GM19463 (cell line): ENCODE data around the gene FAM13A.

Source experiments
- ATAC-seq: cut with Tn5 transposase; IDR thresholded peaks from one replicate; pipeline ENCODE4 v1.9.1; 2021; ENCODE audit warnings: mild to moderate bottlenecking, moderate library complexity; ENCODE audit not compliant: unreplicated experiment

Gene FAM13A

DNA sequence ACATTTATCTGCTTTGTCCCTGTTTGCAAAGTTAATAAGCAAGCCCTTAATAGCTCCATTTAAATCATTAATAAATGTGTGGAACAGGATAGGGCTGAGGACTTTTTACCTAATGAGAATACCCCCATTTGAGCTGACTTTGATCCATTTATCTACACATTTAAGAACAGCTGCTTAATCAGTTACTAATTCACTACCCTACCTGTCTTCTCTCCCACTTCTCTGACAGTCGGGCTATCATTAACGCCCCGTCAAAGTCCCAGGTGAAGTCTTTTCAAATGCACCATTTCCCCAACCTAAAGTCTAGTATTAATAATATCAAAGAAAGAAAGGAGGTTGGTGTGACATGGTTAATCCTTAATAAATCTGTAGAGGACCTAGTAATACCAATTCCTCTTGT, 302.2 kb downstream of the FAM13A start:
- ATAC-seq: no peak

DNA sequence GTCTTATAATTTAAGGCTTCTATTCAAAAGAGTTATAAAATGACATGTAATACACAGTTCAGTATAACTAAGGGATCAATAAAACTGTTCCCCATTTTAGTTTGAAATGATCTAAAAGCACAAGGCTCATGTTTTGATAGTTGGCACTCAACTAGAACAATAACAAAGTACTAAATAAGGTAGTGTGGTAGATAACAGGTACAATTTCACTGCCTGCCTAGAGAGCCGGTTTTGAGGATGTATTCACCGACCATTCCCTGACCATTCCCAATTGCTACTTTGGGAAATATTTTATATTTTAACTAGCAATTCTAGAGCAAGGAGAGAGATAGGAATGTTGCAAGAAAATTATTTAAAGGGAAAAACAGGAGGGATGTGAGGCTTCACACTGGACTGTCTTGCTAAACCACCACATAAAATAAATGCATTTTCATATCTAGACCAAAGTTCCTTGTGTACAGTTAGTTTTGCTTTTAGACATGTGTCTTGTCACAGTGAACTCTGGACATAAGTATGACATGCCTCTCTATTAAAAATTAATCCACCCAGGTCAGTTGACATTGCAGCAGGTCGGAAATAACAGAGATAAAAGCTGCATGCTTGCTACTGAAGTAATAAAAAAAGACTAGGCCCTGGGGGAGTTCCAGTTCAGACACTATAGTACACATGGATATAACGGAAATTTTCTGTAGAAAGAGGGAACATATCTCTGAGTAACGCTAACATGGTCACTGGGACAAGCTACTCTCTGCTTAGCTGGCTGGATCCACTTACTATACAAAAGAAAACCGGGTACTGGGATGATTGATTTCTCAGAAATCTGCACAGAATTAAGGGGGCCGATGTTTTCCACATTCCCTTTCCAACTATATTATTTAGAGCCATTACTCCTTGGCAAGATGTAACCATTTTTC, 303.1 kb downstream of the FAM13A start:
- ATAC-seq: peak; percentile 70

GRCh38 chr4:88752754-88753153, 304.2 kb downstream of the FAM13A start:
- no peak for ATAC-seq

GRCh38 chr4:88752076-88752463, 304.9 kb downstream of the FAM13A start:
- peak; percentile 41 for ATAC-seq

- no peak for ATAC-seq
These were observed 305.5 kb downstream of the FAM13A start for GRCh38 chr4:88751258-88752075.

DNA sequence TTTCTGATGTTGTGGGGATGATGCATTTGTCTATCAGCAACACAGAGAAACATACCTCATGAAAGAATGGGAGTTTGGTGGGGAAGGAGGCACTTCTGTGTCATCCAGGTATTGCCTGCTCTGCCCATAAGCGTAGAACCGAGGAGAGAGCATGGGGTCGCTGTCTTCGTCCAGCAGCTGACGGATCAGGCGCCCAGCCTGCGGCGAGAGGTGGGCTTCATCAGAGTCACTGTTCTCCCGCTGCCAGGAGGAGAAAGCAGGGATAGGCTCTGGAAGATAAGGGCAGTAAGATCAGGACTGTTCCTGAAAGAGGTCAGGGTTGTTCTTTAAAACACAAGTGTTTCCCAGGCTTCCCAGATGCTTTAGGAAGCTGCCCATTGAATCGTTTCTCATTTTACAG, 306.6 kb downstream of the FAM13A start:
- ATAC-seq: no peak

DNA sequence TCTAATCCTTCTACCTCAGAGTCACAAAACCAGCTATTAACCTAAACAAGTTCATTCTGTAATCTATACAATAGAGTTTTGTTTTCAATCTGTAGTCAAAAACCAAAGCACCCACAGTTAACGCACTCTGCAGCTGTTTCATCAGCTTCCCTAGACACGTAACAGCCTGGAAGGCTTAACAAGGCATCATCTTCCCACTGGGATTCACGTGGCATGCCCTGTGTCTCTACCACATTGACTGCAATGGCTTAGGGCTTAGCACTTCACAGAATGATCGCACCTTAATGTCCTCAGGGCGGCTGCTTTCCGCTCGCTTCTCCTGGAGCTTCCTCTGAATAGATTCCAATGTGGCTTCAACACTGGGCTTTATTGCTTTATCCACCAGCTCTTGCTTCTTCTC, 309.6 kb downstream of the FAM13A start:
- ATAC-seq: no peak

DNA sequence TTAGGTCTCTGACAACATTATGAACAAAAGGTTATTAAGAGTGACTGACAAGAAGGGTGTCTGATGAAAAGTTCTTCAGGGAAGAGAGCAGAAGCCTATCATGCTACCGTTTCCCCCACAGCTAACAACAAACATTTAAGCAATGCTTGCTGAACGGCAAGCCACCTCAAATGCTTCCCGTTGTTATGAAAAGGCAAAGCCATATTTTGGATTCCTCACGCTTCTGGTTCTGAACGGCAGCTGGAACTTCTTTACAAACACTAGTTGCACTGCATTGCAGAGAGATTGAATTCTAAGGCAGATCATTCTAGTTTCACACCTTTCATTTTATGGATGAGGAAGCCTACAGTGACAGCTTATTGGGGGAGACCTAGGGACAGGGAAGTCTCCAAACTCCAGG, 310.8 kb downstream of the FAM13A start:
- ATAC-seq: no peak

- ATAC-seq: no peak
These were observed 311.3 kb downstream of the FAM13A start for GRCh38 chr4:88745581-88746163.

GRCh38 chr4:88745175-88745574, 311.8 kb downstream of the FAM13A start:
- no peak for ATAC-seq

GRCh38 chr4:88744609-88745008, 312.4 kb downstream of the FAM13A start:
- ATAC-seq: no peak

- ATAC-seq: no peak
These were observed 313.3 kb downstream of the FAM13A start for GRCh38 chr4:88743696-88744095.

GRCh38 chr4:88742561-88742960, 314.4 kb downstream of the FAM13A start:
- no peak for ATAC-seq

DNA sequence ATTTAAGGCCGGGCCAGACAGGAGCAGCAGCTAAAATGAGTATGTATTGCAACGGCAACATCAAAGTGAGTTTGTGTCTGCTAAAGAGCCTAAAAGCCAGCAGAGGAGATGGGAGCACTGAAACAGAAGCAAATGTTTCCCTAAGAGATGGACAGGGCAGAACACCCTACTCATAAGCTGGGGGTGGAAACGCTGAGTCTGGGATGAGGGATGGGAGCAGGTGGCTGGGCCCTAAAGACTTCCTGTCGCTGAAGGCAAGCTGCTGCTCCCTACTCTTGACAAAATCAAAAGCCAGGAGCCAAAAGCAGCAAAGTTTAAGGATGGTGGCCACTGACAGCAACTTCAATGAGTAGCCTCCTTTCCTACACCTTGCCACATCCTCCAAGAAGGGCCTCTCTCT, 318.8 kb downstream of the FAM13A start:
- ATAC-seq: no peak

DNA sequence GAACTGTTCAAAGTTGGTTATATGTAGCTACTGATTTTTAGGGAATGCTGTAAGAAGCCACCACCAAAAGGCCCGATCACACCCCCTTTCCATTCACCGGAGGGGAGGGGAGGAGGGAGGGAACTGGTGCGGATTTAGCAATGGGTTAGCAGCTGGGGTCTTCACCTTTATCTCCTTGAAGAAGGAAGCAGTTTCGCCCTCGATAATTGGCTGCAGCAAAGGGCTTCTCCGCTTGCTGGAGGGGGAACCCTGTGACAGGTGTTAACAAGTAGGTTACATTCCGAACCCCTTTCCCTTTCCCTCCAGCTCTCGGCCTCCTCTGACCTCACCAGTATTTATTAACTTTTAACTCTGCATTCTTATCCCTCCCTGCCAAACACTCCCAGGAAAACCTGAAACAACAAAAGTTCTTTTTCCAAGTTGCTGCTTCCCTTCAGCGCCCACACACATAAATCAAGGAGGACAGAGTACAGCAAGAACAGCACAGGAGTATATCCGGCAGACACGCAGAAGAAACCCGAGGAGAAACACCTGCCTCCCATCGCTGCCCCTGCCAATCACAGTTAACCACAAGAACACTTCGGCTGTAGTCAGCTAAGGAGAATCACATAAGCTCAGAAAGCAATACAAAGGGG, 319.6 kb downstream of the FAM13A start:
- peak; percentile 98 for ATAC-seq

- no peak for ATAC-seq
These were observed 320.7 kb downstream of the FAM13A start for GRCh38 chr4:88736264-88736663.

DNA sequence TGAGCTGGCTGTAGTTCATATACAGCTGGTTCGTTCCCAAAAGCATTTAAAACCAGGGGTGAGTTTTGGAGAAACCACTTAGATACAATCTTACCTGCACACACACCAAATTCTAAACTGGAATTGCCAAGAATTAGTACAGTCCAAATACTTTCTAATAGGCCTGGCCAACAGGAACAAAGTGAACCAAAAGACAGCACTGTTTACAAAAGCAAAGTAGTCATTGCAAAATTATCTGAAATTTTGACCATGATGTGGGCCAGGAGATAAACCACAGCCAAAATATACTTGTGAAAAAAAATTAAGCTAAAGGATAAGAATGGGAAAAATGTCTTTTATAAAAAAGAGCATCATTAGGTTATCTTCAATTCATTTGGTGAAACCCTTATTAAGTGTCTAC, 321.4 kb downstream of the FAM13A start:
- no peak for ATAC-seq

- ATAC-seq: no peak
These were observed 322.5 kb downstream of the FAM13A start for GRCh38 chr4:88734403-88734949.

GRCh38 chr4:88732714-88733368, 324.1 kb downstream of the FAM13A start:
- ATAC-seq: no peak

DNA sequence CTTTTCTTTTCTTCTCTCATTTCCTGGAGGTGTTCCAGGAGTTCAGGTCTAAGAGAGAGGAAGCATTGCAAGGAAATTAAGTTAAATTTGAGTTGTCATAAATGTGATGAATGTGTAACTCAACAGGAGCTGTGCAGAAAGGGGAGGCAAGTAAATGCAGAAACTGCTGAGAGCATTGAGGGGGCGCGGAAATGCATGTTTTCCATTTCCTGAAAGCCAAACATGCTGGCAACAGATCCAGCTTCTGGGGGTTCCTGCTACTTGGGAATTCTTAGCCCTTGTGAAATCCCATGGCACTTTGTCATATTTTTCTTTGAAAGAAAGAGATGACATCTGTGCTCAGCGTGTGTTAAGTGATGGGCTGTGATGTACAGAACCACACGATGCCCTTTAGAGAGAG, 325.6 kb downstream of the FAM13A start:
- ATAC-seq: no peak
